Fibroblast of peridontal ligament (primary cell): ENCODE measurements around the gene REG4.

ENCODE experiments used
- DNase-seq: peaks from one replicate; pipeline ENCODE4 v3.0.0-alpha.2; 2010; ENCODE audit errors: extremely low read depth

The REG4 gene

DNA sequence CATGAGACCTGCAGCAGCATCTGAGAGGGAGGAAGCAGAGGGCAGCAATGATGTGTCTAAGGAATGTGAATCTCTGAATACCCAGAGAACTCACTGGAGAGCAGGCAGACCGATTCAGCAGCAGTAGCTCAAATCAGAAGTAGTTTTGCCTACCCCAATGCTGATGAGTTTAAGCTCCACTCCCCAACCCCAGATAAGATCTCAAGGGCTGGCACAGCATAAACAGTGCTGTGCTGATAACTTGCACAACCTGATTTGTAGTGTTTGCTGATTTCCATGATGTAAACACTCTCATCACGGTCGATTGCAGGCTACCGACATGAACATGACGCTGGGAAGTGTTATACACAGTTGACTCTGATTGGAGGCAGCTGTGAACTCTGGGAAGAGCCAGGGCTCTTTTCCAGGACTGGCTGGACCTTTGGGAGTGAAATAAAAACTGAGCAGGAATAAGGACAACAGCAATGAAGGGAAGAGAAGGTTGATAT is 31.3 kb downstream of the REG4 start:
- DNase-seq = peak; percentile 67

DNA sequence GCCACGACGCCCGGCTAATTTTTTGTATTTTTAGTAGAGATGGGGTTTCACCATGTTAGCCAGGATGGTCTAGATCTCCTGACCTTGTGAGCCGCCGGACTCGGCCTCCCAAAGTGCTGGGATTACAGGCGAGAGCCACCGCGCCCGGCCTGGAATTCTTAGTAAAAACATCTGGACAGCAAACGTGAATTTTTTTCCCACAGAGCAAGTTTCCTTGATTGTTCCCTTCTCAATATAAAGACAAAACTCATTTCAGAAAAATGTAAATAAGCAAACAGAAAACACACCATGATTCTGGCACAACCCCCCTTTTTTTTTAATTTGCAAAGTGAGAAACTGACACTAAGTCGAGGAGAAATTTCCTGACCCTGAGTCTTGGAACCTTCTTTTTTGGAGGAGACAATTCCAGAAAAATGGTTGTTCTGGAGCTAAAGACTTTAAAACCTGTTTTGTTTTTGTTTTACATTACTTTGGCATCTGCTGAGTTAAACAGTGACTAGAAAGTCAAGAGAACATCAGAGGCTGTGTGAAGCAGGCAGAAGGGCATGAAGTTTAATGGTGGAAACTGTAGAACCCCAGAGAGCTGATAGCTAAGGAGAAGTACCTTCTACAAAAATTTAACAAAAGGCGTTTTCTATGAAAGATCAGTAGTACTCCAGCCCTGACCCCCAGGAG is 32.2 kb downstream of the REG4 start:
- no peak for DNase-seq

DNA sequence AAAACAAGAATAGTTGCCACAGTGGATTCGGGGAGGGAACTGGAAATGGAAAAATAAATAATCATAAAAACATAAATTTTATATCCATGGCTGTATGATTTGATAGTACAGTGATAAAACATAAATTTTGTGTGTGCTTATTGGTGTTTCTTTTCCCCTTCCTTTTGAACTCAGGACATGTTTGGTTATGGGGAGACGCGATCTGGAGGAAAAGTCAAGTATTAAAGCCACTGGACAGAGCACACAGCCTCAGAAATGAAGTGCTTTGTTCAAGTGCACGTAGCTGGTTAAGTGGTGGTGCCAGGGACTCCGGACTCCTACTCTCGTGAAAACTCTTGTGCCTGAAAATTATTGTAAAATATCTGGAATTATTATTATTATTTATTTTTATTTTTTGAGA is 32.9 kb downstream of the REG4 start:
- no peak for DNase-seq

DNA sequence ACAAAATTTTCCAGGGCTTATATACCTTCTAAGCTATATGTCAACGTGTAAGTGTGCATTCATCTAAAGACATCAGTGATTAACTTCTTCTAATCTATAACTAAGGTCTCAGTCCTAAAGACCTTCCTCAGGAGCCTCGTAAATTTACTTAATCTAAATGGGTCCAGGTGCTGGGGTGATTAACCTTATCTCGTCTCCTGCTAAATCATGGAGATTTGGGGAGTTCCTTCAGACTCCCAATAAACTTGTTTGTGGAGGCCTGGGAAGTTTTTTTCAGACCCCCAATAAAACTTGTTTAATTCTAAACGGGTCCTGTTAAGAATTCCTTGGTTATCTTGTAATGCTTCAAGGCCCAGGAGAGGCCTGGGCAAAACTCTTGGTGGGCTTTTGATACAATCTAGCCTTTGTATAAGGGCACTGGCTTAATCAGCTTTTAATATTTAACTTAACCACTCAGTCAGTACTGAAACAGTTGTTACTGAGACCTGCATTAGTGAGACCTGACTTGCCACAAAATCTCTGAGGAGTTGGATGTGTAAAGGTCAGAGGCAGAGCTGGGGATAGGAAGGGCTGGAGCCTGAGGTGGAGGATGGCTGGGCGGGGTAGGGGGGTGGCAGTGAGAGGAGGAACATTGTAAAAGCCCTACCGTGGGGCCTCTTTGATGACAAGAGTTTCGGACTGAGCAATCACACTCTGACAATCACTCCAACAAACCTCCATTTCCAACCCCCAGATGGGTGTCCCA is 36.3 kb downstream of the REG4 start:
- no peak for DNase-seq

- peak; percentile 35 for DNase-seq
These were observed 37.5 kb downstream of the REG4 start for GRCh38 chr1:119773711-119774241.

GRCh38 chr1:119772298-119772697 is 39.0 kb downstream of the REG4 start:
- DNase-seq = no peak

DNA sequence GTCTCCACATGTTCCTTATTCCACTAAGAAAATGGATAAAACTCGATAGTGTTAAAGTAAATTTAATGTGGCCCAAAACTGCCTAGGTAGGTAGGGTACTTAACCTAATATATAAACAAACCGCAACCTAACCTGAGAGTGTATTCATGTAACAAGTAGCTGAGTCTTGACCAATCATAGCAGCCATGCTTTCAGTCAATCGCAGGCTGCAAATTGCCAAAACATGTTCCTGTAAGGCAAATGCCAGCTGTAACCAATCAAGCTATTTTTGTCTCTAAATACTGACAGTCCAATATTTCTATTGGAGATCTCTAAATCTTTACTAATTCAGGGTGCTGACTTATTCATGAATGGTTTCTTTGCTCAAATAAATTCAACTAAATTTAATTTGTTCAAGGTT is 39.5 kb downstream of the REG4 start:
- DNase-seq = peak; percentile 30

- DNase-seq = no peak
These were observed 40.2 kb downstream of the REG4 start for GRCh38 chr1:119771016-119771415.

DNA sequence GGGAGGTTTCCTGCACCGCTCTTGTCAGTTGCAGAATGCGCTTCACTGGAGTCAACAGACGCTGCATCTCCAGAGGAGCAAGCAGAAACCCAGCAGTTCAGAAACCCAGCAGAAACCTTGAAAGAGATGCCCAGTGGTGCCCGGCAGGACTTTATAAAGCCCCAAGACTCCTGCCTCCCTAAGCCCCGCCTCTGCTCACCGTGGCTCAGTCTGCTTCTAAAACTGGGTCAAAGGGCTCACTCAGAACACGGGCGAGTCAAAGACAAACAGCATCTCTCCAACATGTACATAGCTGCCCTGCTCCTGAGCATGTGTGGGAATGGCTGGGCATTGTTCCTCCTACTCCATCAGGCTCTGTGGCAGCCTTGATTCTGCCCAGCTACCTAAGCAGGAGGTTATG is 42.5 kb downstream of the REG4 start, which contains the start of gene HMGCS2:
TSS of gene HMGCS2 (minus strand) at position 128 of the 400 bp plus-strand sequence. CDS start at position 67, 61 bp downstream.
- no peak for DNase-seq

GRCh38 chr1:119767486-119767885 is 43.8 kb downstream of the REG4 start:
- no peak for DNase-seq

- DNase-seq = no peak
These were observed 44.9 kb downstream of the REG4 start for GRCh38 chr1:119766374-119766794.

DNA sequence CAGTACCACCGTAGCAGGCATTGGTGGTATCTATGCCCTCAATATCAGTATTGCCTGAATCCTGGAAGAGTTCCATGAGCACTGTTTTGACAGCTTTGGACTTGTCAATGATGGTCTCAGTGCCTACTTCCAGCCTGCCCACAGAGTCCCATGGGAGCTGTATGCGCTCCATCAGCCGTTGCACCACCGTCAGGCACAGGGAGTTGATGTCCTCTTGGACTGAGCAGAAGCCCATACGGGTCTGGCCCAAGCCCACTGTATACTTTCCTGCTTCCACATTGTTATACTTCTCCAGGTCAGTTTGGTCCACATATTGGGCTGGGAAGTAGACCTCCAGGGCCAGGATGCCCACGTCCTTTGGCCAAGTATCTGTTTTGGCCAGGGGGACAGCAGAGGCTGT is 47.0 kb downstream of the REG4 start:
- no peak for DNase-seq

- DNase-seq = no peak
These were observed 48.3 kb downstream of the REG4 start for GRCh38 chr1:119762953-119763352.

GRCh38 chr1:119762409-119762808 is 48.9 kb downstream of the REG4 start:
- DNase-seq = no peak

GRCh38 chr1:119758584-119758983 is 52.7 kb downstream of the REG4 start:
- DNase-seq = no peak

GRCh38 chr1:119752592-119752991 is 58.7 kb downstream of the REG4 start:
- no peak for DNase-seq

GRCh38 chr1:119748040-119748439 is 63.2 kb downstream of the REG4 start:
- no peak for DNase-seq

- no peak for DNase-seq
These were observed 63.8 kb downstream of the REG4 start for GRCh38 chr1:119747451-119747850.

DNA sequence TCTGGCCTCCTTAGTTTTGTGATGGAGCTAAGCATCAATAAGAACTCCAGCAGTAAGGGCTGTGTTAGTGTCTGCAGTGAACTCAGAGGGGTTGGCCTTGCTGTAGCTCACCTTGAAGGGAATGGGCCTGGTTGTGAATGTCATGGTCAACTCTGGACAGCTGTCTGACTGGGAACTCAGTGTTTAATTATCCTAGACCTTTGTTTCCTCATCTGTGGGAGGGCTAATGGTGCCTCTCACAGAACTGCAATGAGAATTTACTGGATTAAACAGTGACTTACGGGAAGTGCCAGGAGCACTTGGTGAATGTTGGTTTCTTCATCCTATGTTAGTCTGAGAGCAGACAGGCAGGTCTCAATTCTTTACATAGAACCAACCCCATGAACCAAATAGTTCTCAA is 66.2 kb downstream of the REG4 start:
- no peak for DNase-seq

GRCh38 chr1:119744598-119744942 is 66.7 kb downstream of the REG4 start:
- no peak for DNase-seq
